MM.1S (cell line): Measurements from ENCODE around the gene PACRG.

Source experiments
- DNase-seq: peaks from one replicate; pipeline ENCODE4 v3.0.0-alpha.2; 2015
- H2AFZ ChIP-seq: fragments of 300-600 bp; sonication (generic); 2 replicates; pipeline ENCODE4 v1.6.0; 2016; ENCODE audit warnings: antibody characterized with exemption, low read length
- H3F3A ChIP-seq: fragments of 300-600 bp; sonication (generic); 2 replicates; pipeline ENCODE4 v1.6.1; 2016; ENCODE audit warnings: mild to moderate bottlenecking, antibody characterized with exemption, low read length, moderate library complexity, mixed read lengths; ENCODE audit not compliant: insufficient read depth
- H3K27ac ChIP-seq: fragments of 300-600 bp; sonication (generic); 2 replicates; pipeline ENCODE4 v1.5.1; 2016; ENCODE audit warnings: mild to moderate bottlenecking, low read length
- H3K27me3 ChIP-seq: fragments of 300-600 bp; sonication (generic); replicated peaks from 2 replicates; pipeline ENCODE4 v1.6.0; 2016; ENCODE audit warnings: low read length; ENCODE audit not compliant: insufficient read depth
- H3K36me3 ChIP-seq: fragments of 300-600 bp; sonication (generic); replicated peaks from 2 replicates; pipeline ENCODE4 v1.6.1; 2016; ENCODE audit warnings: mild to moderate bottlenecking, low read length, mixed read lengths; ENCODE audit not compliant: insufficient read depth
- H3K4me1 ChIP-seq: fragments of 300-600 bp; sonication (generic); 2 replicates; pipeline ENCODE4 v1.6.1; 2016; ENCODE audit warnings: low read length, mixed read lengths
- H3K4me2 ChIP-seq: fragments of 300-600 bp; sonication (generic); 2 replicates; pipeline ENCODE4 v1.6.0; 2016; ENCODE audit warnings: low read depth, low read length
- H3K4me3 ChIP-seq: fragments of 300-600 bp; sonication (generic); 2 replicates; pipeline ENCODE4 v1.5.1; 2016; ENCODE audit warnings: low read length, mixed read lengths
- H3K79me2 ChIP-seq: fragments of 300-600 bp; sonication (generic); 2 replicates; pipeline ENCODE4 v1.6.1; 2016; ENCODE audit warnings: mixed run types, low read length, mixed read lengths
- H3K9ac ChIP-seq: fragments of 300-600 bp; sonication (generic); 2 replicates; pipeline ENCODE4 v1.6.1; 2016; ENCODE audit warnings: low read length, mixed read lengths
- H3K9me2 ChIP-seq: fragments of 300-600 bp; sonication (generic); replicated peaks from 2 replicates; pipeline ENCODE4 v1.6.1; 2016; ENCODE audit warnings: mild to moderate bottlenecking, low read length, mixed read lengths; ENCODE audit not compliant: insufficient read depth
- H3K9me3 ChIP-seq: fragments of 300-600 bp; sonication (generic); replicated peaks from 2 replicates; pipeline ENCODE4 v1.6.1; 2016; ENCODE audit warnings: mild to moderate bottlenecking, low read length, mixed read lengths; ENCODE audit not compliant: insufficient read depth
- H4K20me1 ChIP-seq: fragments of 300-600 bp; sonication (generic); 2 replicates; pipeline ENCODE4 v1.6.1; 2016; ENCODE audit warnings: mild to moderate bottlenecking, low read length, moderate library complexity, mixed read lengths; ENCODE audit not compliant: insufficient read depth
- CTCF ChIP-seq: fragments of 300-600 bp; sonication (generic); IDR thresholded peaks from 2 replicates; pipeline ENCODE4 v1.5.1; 2016; ENCODE audit warnings: antibody characterized with exemption, low read length, mixed read lengths
- EZH2 ChIP-seq: fragments of 300-600 bp; sonication (generic); optimal IDR thresholded peaks from 2 replicates; pipeline ENCODE3; 2017; ENCODE audit warnings: low read depth, mild to moderate bottlenecking, antibody characterized with exemption, low read length, mixed read lengths
- EZH2phosphoT487 ChIP-seq: fragments of 300-600 bp; sonication (generic); IDR thresholded peaks from 2 replicates; pipeline ENCODE4 v1.6.1; 2018; ENCODE audit warnings: antibody characterized with exemption, low read length

Gene PACRG

GRCh38 chr6:162778603-162779002 is 50.8 kb downstream of the PACRG start:
- no peak overlapping the region for H2AFZ ChIP-seq
- TF ChIP-seq CTCF (no peak), EZH2phosphoT487 (no peak), EZH2 (no peak)
- H3K27me3 ChIP-seq, result no peaks in the 10 kb centered on the region
- no peaks in the 10 kb centered on the region for H3K36me3 ChIP-seq
- H3K9me3 ChIP-seq, result no peaks in the 10 kb centered on the region
- H3K4me3 ChIP-seq, result no peak overlapping the region
- H3K4me2 ChIP-seq, result no peak overlapping the region
- no peak overlapping the region for H3K27ac ChIP-seq
- no peaks in the 10 kb centered on the region for H4K20me1 ChIP-seq
- no peaks in the 10 kb centered on the region for H3K9me2 ChIP-seq
- no peaks in the 10 kb centered on the region for H3K79me2 ChIP-seq
- H3K4me1 ChIP-seq, result no peaks in the 10 kb centered on the region
- no peaks in the 10 kb centered on the region for H3F3A ChIP-seq
- no peak for DNase-seq
- no peak overlapping the region for H3K9ac ChIP-seq

GRCh38 chr6:162785632-162786242 is 58.0 kb downstream of the PACRG start:
- Histone ChIP-seq H4K20me1 (no peaks in the 10 kb centered on the region), H3F3A (no peaks in the 10 kb centered on the region), H3K4me3 (no peak overlapping the region), H3K9ac (no peak overlapping the region), H3K27me3 (no peaks in the 10 kb centered on the region), H3K9me2 (no peaks in the 10 kb centered on the region), H3K27ac (no peak overlapping the region), H3K4me1 (no peaks in the 10 kb centered on the region), H3K9me3 (no peaks in the 10 kb centered on the region), H3K36me3 (no peaks in the 10 kb centered on the region), H3K4me2 (no peak overlapping the region), H2AFZ (no peak overlapping the region), H3K79me2 (no peaks in the 10 kb centered on the region)
- TF ChIP-seq EZH2phosphoT487 (no peak), EZH2 (no peak), CTCF (no peak)
- DNase-seq, result no peak

DNA sequence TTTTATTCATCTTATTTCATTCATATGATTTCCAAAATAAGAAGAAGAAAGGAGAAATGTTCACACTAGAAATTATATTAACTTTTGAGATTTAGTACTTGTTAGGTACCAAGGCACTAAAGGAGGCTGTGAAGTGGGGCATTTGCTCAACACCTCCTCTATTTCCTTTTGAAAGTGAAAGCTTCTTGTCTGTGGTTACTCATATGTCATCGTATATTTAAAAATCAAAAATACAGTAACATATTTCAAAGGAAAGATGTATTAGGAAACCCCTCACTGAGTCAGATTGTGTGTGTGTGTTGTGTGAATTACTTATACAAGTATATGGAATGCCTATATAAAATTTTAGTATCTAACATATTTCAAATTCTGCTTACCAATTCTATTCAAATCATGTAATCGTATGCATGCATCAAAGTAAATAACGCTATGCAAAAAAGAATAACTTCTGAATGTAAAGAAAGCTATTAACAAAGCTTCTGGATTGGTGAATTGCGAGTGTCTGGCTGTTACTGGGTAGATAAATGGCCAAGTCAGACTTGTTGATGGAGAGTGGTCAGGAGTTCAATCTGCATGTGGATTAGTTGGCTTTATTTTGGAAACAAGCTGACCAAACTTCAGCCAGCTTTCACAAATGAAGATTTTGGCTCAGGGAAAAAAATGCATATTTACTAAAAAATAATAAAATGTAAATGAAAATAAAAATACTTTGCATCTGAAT is 70.9 kb downstream of the PACRG start:
- H3K4me3 ChIP-seq, result no peak overlapping the region
- TF ChIP-seq EZH2 (no peak), CTCF (no peak), EZH2phosphoT487 (no peak)

More for the DNA sequence above, 70.9 kb downstream of the PACRG start:
- Histone ChIP-seq H3K4me2 (no peak overlapping the region), H3K9me3 (no peaks in the 10 kb centered on the region), H3K4me1 (no peaks in the 10 kb centered on the region), H3K36me3 (no peaks in the 10 kb centered on the region), H3K79me2 (no peaks in the 10 kb centered on the region), H3K9me2 (no peaks in the 10 kb centered on the region), H2AFZ (no peak overlapping the region), H3K9ac (no peak overlapping the region), H3K27me3 (no peaks in the 10 kb centered on the region), H3K27ac (no peak overlapping the region), H4K20me1 (no peaks in the 10 kb centered on the region), H3F3A (no peaks in the 10 kb centered on the region)
- peak; percentile 6 for DNase-seq
